GM21723 (cell line): ENCODE measurements around the gene ZNF19.

Source experiments
- ATAC-seq: cut with Tn5 transposase; IDR thresholded peaks from one replicate; pipeline ENCODE4 v1.9.1; 2021; ENCODE audit warnings: mild to moderate bottlenecking, moderate library complexity; ENCODE audit not compliant: unreplicated experiment

ZNF19 gene

DNA sequence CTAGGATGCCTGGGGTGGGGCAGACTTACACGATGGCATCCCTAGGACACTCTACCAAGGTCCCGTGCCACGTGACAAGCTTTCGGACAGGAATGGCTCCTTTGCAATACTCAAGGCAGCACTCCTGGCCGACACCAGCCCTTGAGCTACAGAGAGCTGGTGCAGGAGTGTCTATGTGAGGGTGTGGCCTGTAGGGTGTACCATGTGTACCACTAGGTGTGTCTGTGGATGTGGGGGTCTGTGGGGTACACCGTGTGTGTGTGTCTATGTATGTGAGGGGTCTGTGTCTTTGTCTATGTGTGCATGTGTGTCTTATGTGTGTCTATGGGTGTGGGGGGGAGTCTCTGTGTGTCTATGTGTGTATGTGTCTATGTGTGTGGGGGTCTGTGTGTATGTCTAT, 45.4 kb downstream of the ZNF19 start:
- no peak for ATAC-seq

GRCh38 chr16:71442051-71442440, 47.1 kb downstream of the ZNF19 start, which contains the start of gene TLE7:
Gene TLE7, minus strand, starts transcription at chr16:71442054. Its CDS starts 8,730 bp downstream, at chr16:71433324.
- no peak for ATAC-seq

DNA sequence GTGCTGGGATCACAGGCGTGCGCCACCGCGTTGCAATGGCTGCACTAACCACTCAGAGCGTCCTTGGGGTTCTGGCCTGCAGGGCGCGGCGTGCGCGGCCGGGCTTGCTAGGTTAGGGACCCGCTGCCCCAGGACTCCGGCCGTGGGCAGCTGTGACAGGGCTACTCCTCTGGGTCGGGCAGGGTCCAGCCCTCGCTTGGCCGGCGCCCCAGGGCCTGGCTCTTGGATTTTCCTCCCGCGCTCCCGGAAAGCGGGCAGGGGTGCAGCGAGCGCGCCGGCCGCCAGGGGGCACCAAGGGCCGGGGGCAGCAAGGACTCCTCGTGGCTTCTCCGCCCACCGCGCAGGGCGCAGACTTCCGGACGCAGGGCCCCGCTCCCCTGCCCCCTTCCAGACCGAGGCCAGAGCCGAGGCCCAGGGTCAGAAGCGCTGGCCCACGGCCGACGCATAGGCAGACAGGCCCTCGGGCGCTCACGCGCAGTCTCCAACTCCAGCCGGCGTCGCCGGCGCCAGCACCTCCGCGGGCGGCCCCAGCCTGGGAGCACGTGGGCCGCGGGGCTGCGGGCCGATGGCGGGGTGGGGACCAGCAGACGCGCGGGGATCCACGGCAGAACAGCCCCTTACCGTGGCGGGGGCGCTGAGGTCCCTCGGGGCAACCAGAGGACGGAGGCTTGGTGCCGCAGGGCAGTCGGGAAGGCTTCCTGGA, 47.6 kb downstream of the ZNF19 start:
- no peak for ATAC-seq

GRCh38 chr16:71440669-71441347, 48.3 kb downstream of the ZNF19 start:
- no peak for ATAC-seq

DNA sequence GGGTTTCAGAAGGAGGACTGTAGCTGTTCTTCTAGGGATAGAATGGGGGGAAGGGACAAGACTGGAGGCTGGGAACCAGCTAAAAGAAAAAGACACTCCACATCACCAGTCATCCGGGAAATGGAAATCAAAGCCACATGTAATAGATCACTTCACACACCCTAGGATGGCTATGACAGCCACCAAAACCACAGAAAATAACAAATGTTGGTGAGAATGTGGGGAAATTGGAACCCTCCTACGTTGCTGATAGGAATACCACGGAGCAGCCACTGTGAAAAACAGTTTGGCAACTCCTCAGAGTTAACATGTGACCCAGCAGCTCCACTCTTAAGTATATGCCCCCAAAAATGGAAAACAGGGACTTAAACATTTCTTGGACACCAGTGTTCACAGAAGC, 49.6 kb downstream of the ZNF19 start:
- no peak for ATAC-seq

DNA sequence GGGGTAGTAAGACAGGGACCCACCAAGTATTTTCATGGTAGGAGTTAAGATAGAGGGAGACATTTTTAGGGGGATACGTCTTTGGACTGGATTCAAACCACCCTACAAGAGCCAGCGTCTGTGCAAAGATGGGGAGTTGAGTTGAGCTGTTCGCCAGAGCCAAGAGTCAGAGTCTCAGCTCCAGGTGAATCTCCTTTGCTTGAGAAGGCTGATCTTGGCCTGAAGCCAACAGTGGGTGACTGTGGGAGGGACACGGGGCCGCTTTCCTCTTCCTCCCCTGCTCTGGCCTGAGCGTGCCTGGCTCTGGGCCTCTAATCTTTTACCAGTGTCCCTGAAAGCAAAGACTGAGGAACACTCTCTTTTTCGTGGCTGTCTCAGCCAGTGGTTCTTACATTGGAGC, 52.7 kb downstream of the ZNF19 start:
- ATAC-seq: no peak

GRCh38 chr16:71432906-71433305, 56.2 kb downstream of the ZNF19 start:
- ATAC-seq: no peak

DNA sequence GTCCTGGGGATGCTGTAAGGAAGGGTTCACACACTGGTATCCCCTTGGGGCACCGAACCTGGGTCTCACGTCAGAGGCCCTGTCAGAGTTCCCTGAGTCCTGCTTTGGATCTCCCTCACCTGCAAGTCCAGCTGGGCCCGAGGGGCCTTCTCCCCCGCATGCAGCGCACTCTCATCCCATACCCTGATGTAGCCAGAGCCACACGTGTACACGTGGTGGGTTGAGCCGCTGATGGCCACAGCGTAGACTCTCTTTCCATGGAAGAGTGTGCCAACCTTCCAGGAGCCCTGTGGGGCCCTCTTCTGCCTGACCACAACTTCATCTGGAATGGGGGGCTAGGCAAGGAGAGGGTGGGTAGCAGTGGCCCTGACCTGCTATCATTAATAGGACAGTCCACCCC, 57.1 kb downstream of the ZNF19 start:
- no peak for ATAC-seq

DNA sequence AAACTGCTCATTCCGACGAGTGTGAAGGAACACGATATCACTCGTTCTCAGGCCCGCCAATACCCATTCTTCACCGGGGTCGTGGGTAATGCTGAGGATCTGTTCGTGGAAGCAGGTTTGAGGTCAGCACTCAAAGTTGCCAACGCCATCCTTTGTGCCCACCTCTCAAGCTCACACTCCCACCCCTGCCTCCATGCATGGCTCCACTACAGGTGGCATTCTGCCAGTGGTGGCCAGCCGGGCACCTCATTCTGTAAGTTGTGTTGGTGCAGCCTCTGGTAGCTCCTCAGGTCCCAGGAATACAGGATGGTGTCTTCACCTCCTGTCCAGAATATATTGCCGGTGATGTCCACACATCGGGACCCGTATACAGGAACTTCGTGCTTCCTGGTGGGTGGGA, 57.9 kb downstream of the ZNF19 start:
- ATAC-seq: no peak

DNA sequence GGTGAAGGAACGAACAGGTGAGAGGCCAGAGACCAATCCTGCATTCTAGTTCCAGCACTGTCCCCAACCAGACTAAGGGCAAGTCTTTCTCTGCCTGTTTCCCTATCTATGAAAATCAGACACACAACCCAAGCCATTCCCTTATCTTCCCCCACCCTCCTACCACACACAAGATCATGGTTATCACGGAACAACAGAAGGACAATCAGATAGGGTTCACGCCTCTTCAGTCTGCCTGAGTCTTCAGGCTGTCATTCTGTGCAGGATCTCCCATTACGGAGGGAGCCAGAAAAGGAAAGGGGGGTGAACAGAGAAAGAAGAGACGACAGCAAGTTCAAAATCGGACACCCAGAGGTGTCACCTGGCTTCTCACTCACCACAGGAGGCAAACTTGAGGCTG, 58.4 kb downstream of the ZNF19 start:
- no peak for ATAC-seq

DNA sequence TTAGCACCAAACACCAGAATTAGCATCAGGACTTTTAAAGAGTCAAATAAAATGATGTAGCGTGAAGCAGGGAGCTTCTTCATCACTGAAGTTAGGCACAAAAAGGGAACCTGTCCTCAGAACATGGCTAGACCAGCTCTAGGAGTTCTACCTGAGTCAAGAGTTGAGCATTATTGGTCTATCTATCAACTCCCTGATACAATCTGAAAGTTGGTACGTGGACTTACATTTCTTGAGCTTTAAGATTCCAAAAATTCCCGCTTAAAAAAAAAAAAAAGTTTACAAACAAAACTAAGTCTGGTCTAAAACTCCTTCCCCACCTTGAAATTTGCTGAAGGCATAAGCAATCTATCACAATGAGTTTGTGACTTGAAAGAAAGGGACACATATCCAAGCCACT, 59.5 kb downstream of the ZNF19 start:
- ATAC-seq: no peak

DNA sequence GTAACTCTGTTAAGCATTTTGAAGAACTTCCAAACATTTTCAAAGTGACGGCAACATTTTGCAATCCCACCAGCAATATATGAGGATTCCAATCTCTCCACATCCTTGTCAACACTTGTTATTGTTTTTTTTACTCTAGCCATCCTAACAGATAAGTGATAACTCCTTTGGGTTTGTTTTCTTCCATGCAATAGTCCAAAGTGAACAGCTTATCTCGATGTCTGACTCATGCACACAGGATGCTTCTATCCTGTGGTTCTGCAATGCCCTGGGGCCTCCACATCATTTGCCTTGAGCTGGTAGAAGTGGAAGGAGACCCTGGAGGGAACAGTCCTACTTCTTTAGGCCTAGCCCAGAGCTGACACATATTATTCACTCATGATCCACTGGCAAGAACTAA, 60.2 kb downstream of the ZNF19 start:
- no peak for ATAC-seq

- no peak for ATAC-seq
Measured at GRCh38 chr16:71428385-71428784, 60.7 kb downstream of the ZNF19 start.

DNA sequence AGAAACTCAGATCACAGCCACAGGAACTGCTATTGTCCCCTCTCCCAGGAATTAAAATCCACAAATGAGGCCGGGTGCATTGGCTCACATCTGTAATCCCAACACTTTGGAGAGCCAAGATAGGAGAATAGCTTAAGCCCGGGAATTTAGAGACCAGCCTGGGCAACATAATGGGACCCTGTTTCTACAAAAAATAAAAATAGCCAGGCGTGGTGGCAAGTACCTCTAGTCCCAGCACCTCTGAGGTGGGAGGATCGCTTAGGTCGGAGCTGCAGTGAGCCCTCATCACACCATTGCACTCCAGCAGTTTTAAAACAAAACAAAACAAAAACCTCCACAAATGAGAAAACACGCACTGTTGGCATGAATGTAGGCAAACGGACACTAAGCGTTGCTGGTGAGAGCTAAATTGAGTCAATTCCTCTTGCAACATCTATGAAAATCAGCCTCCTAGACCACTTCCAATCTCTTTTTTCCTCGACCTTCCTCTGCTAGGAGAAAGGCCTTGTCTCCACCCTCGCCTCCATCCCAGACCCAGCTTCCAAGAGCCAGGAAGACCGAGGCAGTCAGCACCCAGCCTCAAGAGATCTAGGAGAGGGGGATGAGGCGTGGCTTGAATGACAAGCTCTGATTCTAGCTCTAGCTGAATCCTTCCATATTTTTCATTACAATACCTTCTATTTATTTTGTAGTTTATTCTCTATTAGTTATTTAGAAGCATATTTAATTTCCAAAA, 62.1 kb downstream of the ZNF19 start:
- ATAC-seq: no peak

GRCh38 chr16:71426069-71426879, 62.9 kb downstream of the ZNF19 start:
- ATAC-seq: no peak

- ATAC-seq: no peak
Measured at GRCh38 chr16:71425746-71426068, 63.4 kb downstream of the ZNF19 start.

GRCh38 chr16:71424626-71425025, 64.5 kb downstream of the ZNF19 start:
- ATAC-seq: no peak

- ATAC-seq: no peak
Measured at GRCh38 chr16:71423865-71424264, 65.3 kb downstream of the ZNF19 start.
